HG03108 (cell line): ENCODE results near the gene ABCD2.
"Not testable (repeated sequence)": the region's sequence is repeated elsewhere in the genome, so short reads cannot be mapped to it uniquely, and the experiment has no call there.

Experiments
- ATAC-seq: cut with Tn5 transposase; IDR thresholded peaks from one replicate; pipeline ENCODE4 v1.9.1; 2021; ENCODE audit warnings: moderate library complexity; ENCODE audit not compliant: unreplicated experiment

ABCD2 gene

GRCh38 chr12:39619660-39620433 lies at the start of gene ABCD2:
Gene ABCD2 (minus strand): TSS chr12:39619803. CDS start chr12:39619615, 188 bp downstream.
- peak; percentile 74 for ATAC-seq

- ATAC-seq, result no peak
These were observed 40.5 kb upstream of the ABCD2 start for GRCh38 chr12:39660101-39660500.

GRCh38 chr12:39647383-39647782 lies 27.8 kb upstream of the ABCD2 start:
- ATAC-seq, result no peak

- no peak for ATAC-seq
These were observed 27.4 kb upstream of the ABCD2 start for GRCh38 chr12:39646963-39647362.

- no peak for ATAC-seq
These were observed 23.4 kb upstream of the ABCD2 start for GRCh38 chr12:39643052-39643451.

- ATAC-seq, result no peak
These were observed 19.2 kb upstream of the ABCD2 start for GRCh38 chr12:39638840-39639239.

- ATAC-seq, result no peak
These were observed 18.6 kb upstream of the ABCD2 start for GRCh38 chr12:39638178-39638577.

- ATAC-seq, result no peak
These were observed 13.1 kb upstream of the ABCD2 start for GRCh38 chr12:39632670-39633069.

- peak; percentile 43 for ATAC-seq
These were observed 9.2 kb upstream of the ABCD2 start for GRCh38 chr12:39628836-39629235.

GRCh38 chr12:39627914-39628313 lies 8.3 kb upstream of the ABCD2 start:
- ATAC-seq, result no peak

GRCh38 chr12:39626033-39626814 lies 6.6 kb upstream of the ABCD2 start:
- no peak for ATAC-seq

- no peak for ATAC-seq
These were observed 4.3 kb upstream of the ABCD2 start for GRCh38 chr12:39623919-39624318.

- not testable (repeated sequence) for ATAC-seq
These were observed 3.6 kb upstream of the ABCD2 start for GRCh38 chr12:39623160-39623559.

- ATAC-seq, result no peak
These were observed 2.7 kb upstream of the ABCD2 start for GRCh38 chr12:39622306-39622705.

GRCh38 chr12:39621670-39622069 lies 2.1 kb upstream of the ABCD2 start:
- no peak for ATAC-seq

- peak; percentile 28 for ATAC-seq
These were observed 1.4 kb upstream of the ABCD2 start for GRCh38 chr12:39620659-39621658.

GRCh38 chr12:39619316-39619659 lies 315 bp downstream of the ABCD2 start:
- ATAC-seq, result peak; percentile 6

GRCh38 chr12:39618701-39619100 lies 902 bp downstream of the ABCD2 start:
- ATAC-seq, result no peak

- ATAC-seq, result no peak
These were observed 1.7 kb downstream of the ABCD2 start for GRCh38 chr12:39617887-39618286.

GRCh38 chr12:39616666-39617065 lies 2.9 kb downstream of the ABCD2 start:
- ATAC-seq, result no peak

GRCh38 chr12:39616251-39616650 lies 3.4 kb downstream of the ABCD2 start:
- ATAC-seq, result no peak
